ENCODE results near the gene UBR7.
A peak's percentile ranks its signal among the peaks of the same experiment; 100 is the strongest.

UBR7 gene

GRCh38 chr14:93200553-93200952, 6.5 kb upstream of the UBR7 start:
- no peaks in the 10 kb centered on the region for H3K4me1 ChIP-seq (ENCODE audit: control insufficient read depth, low read depth, low read length)
- no peaks in the 10 kb centered on the region for H3K9me3 ChIP-seq (ENCODE audit: control insufficient read depth, low read depth, low read length)
- H3K27me3 ChIP-seq (ENCODE audit: control insufficient read depth, insufficient read depth, low read length) = no peaks in the 10 kb centered on the region
- H3K36me3 ChIP-seq (ENCODE audit: control insufficient read depth, low read depth, low read length) = no peaks in the 10 kb centered on the region
- no peak overlapping the region for H3K27ac ChIP-seq (ENCODE audit: low read length)
- no peak overlapping the region for H3K9ac ChIP-seq (ENCODE audit: low read length)
- no peak overlapping the region for H3K4me3 ChIP-seq (ENCODE audit: low read length)

GRCh38 chr14:93201155-93201704, 5.8 kb upstream of the UBR7 start:
- no peaks in the 10 kb centered on the region for H3K27me3 ChIP-seq (ENCODE audit: control insufficient read depth, insufficient read depth, low read length)
- H3K4me3 ChIP-seq (ENCODE audit: low read length) = no peak overlapping the region
- H3K27ac ChIP-seq (ENCODE audit: low read length) = no peak overlapping the region
- H3K4me1 ChIP-seq (ENCODE audit: control insufficient read depth, low read depth, low read length) = no peaks in the 10 kb centered on the region
- no peaks in the 10 kb centered on the region for H3K36me3 ChIP-seq (ENCODE audit: control insufficient read depth, low read depth, low read length)
- no peak overlapping the region for H3K9ac ChIP-seq (ENCODE audit: low read length)
- H3K9me3 ChIP-seq (ENCODE audit: control insufficient read depth, low read depth, low read length) = no peaks in the 10 kb centered on the region

- no peaks in the 10 kb centered on the region for H3K9me3 ChIP-seq (ENCODE audit: control insufficient read depth, low read depth, low read length)
- no peak overlapping the region for H3K27ac ChIP-seq (ENCODE audit: low read length)
- H3K4me1 ChIP-seq (ENCODE audit: control insufficient read depth, low read depth, low read length) = peaks cover 4% of the 10 kb centered on the region
- H3K27me3 ChIP-seq (ENCODE audit: control insufficient read depth, insufficient read depth, low read length) = no peaks in the 10 kb centered on the region
- H3K36me3 ChIP-seq (ENCODE audit: control insufficient read depth, low read depth, low read length) = peaks cover 13% of the 10 kb centered on the region
- peak overlapping the region; percentile 83 for H3K4me3 ChIP-seq (ENCODE audit: low read length)
- H3K9ac ChIP-seq (ENCODE audit: low read length) = peak overlapping the region; percentile 61
Observed at GRCh38 chr14:93207468-93208308, 632 bp downstream of the UBR7 start.

- no peak overlapping the region for H3K9ac ChIP-seq (ENCODE audit: low read length)
Observed at GRCh38 chr14:93212432-93212831, 5.4 kb downstream of the UBR7 start.

GRCh38 chr14:93214598-93214997, 7.5 kb downstream of the UBR7 start:
- Histone ChIP-seq H3K9me3 (ENCODE audit: control insufficient read depth, low read depth, low read length) (no peaks in the 10 kb centered on the region), H3K9ac (ENCODE audit: low read length) (no peak overlapping the region), H3K4me3 (ENCODE audit: low read length) (no peak overlapping the region), H3K27ac (ENCODE audit: low read length) (no peak overlapping the region), H3K36me3 (ENCODE audit: control insufficient read depth, low read depth, low read length) (peaks cover 41% of the 10 kb centered on the region), H3K27me3 (ENCODE audit: control insufficient read depth, insufficient read depth, low read length) (no peaks in the 10 kb centered on the region), H3K4me1 (ENCODE audit: control insufficient read depth, low read depth, low read length) (no peaks in the 10 kb centered on the region)

More at GRCh38 chr14:93212432-93212831, 5.4 kb downstream of the UBR7 start:
- H3K9me3 ChIP-seq (ENCODE audit: control insufficient read depth, low read depth, low read length) = no peaks in the 10 kb centered on the region
- peaks cover 41% of the 10 kb centered on the region for H3K36me3 ChIP-seq (ENCODE audit: control insufficient read depth, low read depth, low read length)
- no peak overlapping the region for H3K27ac ChIP-seq (ENCODE audit: low read length)
- H3K4me3 ChIP-seq (ENCODE audit: low read length) = no peak overlapping the region
- peaks cover 4% of the 10 kb centered on the region for H3K4me1 ChIP-seq (ENCODE audit: control insufficient read depth, low read depth, low read length)
- H3K27me3 ChIP-seq (ENCODE audit: control insufficient read depth, insufficient read depth, low read length) = no peaks in the 10 kb centered on the region

- Histone ChIP-seq H3K4me1 (ENCODE audit: control insufficient read depth, low read depth, low read length) (no peaks in the 10 kb centered on the region), H3K27me3 (ENCODE audit: control insufficient read depth, insufficient read depth, low read length) (no peaks in the 10 kb centered on the region), H3K36me3 (ENCODE audit: control insufficient read depth, low read depth, low read length) (peaks cover 37% of the 10 kb centered on the region), H3K4me3 (ENCODE audit: low read length) (no peak overlapping the region), H3K27ac (ENCODE audit: low read length) (no peak overlapping the region), H3K9me3 (ENCODE audit: control insufficient read depth, low read depth, low read length) (no peaks in the 10 kb centered on the region), H3K9ac (ENCODE audit: low read length) (no peak overlapping the region)
Observed at GRCh38 chr14:93219103-93219726, 12.2 kb downstream of the UBR7 start.

- H3K4me1 ChIP-seq (ENCODE audit: control insufficient read depth, low read depth, low read length) = no peaks in the 10 kb centered on the region
- no peak overlapping the region for H3K4me3 ChIP-seq (ENCODE audit: low read length)
- no peaks in the 10 kb centered on the region for H3K27me3 ChIP-seq (ENCODE audit: control insufficient read depth, insufficient read depth, low read length)
- H3K9me3 ChIP-seq (ENCODE audit: control insufficient read depth, low read depth, low read length) = no peaks in the 10 kb centered on the region
- H3K9ac ChIP-seq (ENCODE audit: low read length) = no peak overlapping the region
- peaks cover 31% of the 10 kb centered on the region for H3K36me3 ChIP-seq (ENCODE audit: control insufficient read depth, low read depth, low read length)
- H3K27ac ChIP-seq (ENCODE audit: low read length) = no peak overlapping the region
Observed at GRCh38 chr14:93220509-93220908, 13.5 kb downstream of the UBR7 start.

GRCh38 chr14:93223565-93223964, 16.5 kb downstream of the UBR7 start:
- Histone ChIP-seq H3K36me3 (ENCODE audit: control insufficient read depth, low read depth, low read length) (peaks cover 38% of the 10 kb centered on the region), H3K9ac (ENCODE audit: low read length) (no peak overlapping the region), H3K4me1 (ENCODE audit: control insufficient read depth, low read depth, low read length) (no peaks in the 10 kb centered on the region), H3K27ac (ENCODE audit: low read length) (no peak overlapping the region), H3K4me3 (ENCODE audit: low read length) (no peak overlapping the region), H3K27me3 (ENCODE audit: control insufficient read depth, insufficient read depth, low read length) (no peaks in the 10 kb centered on the region), H3K9me3 (ENCODE audit: control insufficient read depth, low read depth, low read length) (no peaks in the 10 kb centered on the region)

- Histone ChIP-seq H3K9ac (ENCODE audit: low read length) (no peak overlapping the region), H3K9me3 (ENCODE audit: control insufficient read depth, low read depth, low read length) (no peaks in the 10 kb centered on the region), H3K4me3 (ENCODE audit: low read length) (no peak overlapping the region), H3K4me1 (ENCODE audit: control insufficient read depth, low read depth, low read length) (no peaks in the 10 kb centered on the region), H3K27me3 (ENCODE audit: control insufficient read depth, insufficient read depth, low read length) (no peaks in the 10 kb centered on the region), H3K36me3 (ENCODE audit: control insufficient read depth, low read depth, low read length) (peaks cover 29% of the 10 kb centered on the region), H3K27ac (ENCODE audit: low read length) (no peak overlapping the region)
Observed at GRCh38 chr14:93228550-93228949, 21.5 kb downstream of the UBR7 start.

- H3K27ac ChIP-seq (ENCODE audit: low read length) = no peak overlapping the region
- no peak overlapping the region for H3K9ac ChIP-seq (ENCODE audit: low read length)
- H3K4me3 ChIP-seq (ENCODE audit: low read length) = no peak overlapping the region
- H3K4me1 ChIP-seq (ENCODE audit: control insufficient read depth, low read depth, low read length) = no peaks in the 10 kb centered on the region
- no peaks in the 10 kb centered on the region for H3K9me3 ChIP-seq (ENCODE audit: control insufficient read depth, low read depth, low read length)
- no peaks in the 10 kb centered on the region for H3K27me3 ChIP-seq (ENCODE audit: control insufficient read depth, insufficient read depth, low read length)
- H3K36me3 ChIP-seq (ENCODE audit: control insufficient read depth, low read depth, low read length) = peaks cover 24% of the 10 kb centered on the region
Observed at GRCh38 chr14:93230539-93230938, 23.5 kb downstream of the UBR7 start.

- Histone ChIP-seq H3K4me1 (ENCODE audit: control insufficient read depth, low read depth, low read length) (no peaks in the 10 kb centered on the region), H3K4me3 (ENCODE audit: low read length) (no peak overlapping the region), H3K27ac (ENCODE audit: low read length) (no peak overlapping the region), H3K36me3 (ENCODE audit: control insufficient read depth, low read depth, low read length) (peaks cover 24% of the 10 kb centered on the region), H3K9ac (ENCODE audit: low read length) (no peak overlapping the region), H3K9me3 (ENCODE audit: control insufficient read depth, low read depth, low read length) (no peaks in the 10 kb centered on the region), H3K27me3 (ENCODE audit: control insufficient read depth, insufficient read depth, low read length) (no peaks in the 10 kb centered on the region)
Observed at GRCh38 chr14:93231129-93231979, 24.3 kb downstream of the UBR7 start.
